ENCODE measurements around the gene ANKRD44. TPM values are rescaled to one million over a fixed set of nuclear protein-coding genes. Genes with fewer than 3 reads are reported as not detected.

Gene ANKRD44
- total RNA-seq, 4 donors from 2014 or later = 22.8 to 69.1 (median 37.5) TPM

DNA sequence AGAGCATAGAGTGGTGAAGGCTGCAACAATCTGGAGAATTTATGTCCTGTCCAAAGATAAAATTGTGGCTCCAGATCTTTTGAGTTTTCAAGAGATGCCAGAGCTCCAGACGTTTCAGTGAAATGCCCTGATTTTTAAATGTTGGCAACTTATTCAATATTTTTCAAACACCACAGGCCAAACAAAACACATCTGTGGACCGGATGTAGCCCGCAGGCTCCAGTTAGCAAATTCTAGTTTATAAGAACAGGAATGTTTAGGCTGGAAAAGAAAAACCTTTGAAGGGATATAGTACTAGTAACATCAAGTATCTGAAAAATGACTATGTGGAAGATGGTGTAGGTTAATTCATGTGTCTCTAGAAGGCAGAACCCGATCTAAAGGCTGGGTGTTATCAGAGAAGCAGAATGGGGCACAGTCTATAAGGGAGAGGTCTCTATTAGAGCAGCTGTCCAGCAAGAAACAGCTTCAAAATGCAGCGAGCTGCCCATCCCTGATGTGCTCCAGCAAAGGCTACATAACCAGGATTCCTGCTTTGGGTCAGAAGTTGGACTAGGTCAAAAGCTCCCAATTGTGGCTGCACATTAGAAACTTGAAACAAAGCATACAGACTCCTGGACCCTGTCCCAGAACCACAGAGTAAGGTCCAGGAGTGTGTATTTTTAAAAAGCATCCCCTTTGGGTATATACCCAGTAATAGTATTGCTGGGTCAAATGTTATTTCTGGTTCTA, 105.9 kb downstream of the ANKRD44 start:
- TF ChIP-seq, protein P1, sequence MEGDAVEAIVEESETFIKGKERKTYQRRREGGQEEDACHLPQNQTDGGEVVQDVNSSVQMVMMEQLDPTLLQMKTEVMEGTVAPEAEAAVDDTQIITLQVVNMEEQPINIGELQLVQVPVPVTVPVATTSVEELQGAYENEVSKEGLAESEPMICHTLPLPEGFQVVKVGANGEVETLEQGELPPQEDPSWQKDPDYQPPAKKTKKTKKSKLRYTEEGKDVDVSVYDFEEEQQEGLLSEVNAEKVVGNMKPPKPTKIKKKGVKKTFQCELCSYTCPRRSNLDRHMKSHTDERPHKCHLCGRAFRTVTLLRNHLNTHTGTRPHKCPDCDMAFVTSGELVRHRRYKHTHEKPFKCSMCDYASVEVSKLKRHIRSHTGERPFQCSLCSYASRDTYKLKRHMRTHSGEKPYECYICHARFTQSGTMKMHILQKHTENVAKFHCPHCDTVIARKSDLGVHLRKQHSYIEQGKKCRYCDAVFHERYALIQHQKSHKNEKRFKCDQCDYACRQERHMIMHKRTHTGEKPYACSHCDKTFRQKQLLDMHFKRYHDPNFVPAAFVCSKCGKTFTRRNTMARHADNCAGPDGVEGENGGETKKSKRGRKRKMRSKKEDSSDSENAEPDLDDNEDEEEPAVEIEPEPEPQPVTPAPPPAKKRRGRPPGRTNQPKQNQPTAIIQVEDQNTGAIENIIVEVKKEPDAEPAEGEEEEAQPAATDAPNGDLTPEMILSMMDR (IDR thresholded peaks at IDR 0.05; ENCODE audit: low read depth) = no peak

DNA sequence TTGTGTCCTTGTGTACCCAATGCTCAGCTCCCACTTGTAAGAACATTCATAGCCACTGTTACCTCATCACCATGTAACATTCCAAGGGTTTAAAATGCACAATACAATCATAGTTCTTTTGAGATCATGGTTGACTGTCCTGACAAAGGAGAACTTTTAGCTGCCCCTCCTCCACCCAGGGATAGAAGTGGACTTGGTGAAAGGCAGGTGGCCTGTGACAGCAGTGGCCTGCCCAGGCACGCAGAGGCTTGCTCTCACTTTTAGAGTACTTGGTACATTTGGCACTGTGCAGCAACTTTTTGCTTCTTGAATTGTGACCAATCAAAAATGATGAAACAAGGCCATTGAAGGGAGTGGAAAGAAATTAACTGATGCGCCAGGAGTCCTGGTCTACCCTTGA, 108.7 kb downstream of the ANKRD44 start:
- TF ChIP-seq, protein P1 (IDR thresholded peaks at IDR 0.05; ENCODE audit: low read depth) = no peak

DNA sequence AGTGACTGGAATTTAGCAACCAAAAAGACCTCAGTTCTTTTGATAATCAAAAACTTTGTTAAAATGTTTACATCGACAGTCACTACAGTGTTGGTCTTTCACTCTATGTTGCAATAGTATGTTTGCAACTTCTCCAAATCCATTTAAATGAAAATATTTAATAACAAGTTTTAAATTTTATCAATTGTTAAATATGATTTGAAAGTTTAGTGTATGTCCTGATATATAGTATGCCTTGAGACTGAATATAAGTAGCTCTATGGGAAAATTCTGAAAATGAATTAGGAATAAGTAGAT, 109.9 kb downstream of the ANKRD44 start:
- TF ChIP-seq, protein P1 (IDR thresholded peaks at IDR 0.05; ENCODE audit: low read depth) = no peak

DNA sequence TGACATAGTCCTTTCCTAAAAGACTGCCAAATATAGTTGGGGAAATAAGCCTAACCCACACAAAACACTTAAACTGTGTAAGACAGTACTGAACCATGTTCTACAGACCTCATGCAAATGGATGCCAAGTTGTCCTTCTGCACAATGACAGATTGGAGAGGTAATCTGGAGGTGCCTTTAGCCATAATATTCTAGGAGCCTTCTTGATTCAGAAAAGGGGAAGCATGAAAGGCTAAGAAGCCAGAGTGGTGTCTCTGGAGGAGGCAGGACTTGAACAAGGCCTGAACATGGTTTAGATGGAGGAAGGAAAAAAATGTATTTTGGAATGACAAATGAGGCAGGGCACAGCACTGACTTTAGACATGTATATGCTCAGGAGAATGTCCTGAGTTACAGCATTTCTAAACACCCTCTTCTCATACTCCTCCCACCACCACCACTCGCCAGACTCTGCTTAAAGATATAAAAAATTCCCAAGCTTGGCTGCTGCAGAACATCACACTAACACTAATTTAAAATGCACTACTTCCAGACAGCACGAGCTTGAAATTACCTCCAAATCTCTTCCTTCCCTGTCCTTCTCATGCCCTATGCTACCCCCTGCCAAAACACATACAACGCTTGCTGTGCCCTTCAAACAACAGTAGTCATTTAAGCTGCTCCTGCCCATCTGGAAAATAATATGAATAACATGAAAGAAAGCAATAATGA, 110.4 kb downstream of the ANKRD44 start:
- TF ChIP-seq, protein P1 (IDR thresholded peaks at IDR 0.05; ENCODE audit: low read depth) = no peak

DNA sequence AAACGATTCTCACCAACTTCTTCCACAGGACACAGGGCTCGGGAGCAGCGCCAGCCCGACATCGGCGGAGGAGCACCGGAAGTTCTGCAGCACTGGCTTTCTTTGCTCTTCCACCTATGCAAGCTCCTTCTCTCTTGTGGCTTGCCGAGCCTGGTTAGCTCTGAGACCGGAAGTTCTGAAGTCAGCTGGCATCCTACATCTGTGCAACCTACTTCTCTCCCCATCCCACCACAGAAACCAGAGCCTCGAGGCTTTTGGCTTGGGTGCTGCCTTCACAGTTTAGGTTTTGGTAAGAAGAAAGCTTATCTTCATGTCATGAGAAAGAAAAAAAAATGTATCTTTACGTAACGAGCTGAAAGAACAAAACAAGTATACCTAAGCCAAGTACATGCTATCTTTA, 111.7 kb downstream of the ANKRD44 start:
- TF ChIP-seq, protein P1 (IDR thresholded peaks at IDR 0.05; ENCODE audit: low read depth) = no peak

DNA sequence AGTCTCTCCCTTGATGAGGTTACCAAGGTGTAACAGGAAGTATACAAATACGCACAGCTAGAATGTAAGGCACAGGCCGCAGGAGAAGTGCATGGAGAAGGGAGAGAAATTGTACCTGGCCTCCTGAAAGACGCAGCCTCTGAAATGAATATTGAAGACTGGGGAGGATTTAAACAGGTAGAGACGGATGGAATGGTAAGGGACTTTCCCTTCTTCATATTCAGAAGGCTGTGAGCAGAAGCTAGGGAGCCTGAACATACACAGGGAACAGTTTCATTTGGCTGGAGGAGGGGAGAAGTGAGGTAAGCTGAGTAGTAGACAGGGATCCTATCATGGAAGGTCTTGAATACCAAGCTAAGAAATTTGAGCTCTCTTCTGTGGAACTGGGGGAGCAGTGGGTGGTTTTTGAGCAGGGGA, 112.7 kb downstream of the ANKRD44 start:
- TF ChIP-seq, protein P1 (IDR thresholded peaks at IDR 0.05; ENCODE audit: low read depth) = no peak

DNA sequence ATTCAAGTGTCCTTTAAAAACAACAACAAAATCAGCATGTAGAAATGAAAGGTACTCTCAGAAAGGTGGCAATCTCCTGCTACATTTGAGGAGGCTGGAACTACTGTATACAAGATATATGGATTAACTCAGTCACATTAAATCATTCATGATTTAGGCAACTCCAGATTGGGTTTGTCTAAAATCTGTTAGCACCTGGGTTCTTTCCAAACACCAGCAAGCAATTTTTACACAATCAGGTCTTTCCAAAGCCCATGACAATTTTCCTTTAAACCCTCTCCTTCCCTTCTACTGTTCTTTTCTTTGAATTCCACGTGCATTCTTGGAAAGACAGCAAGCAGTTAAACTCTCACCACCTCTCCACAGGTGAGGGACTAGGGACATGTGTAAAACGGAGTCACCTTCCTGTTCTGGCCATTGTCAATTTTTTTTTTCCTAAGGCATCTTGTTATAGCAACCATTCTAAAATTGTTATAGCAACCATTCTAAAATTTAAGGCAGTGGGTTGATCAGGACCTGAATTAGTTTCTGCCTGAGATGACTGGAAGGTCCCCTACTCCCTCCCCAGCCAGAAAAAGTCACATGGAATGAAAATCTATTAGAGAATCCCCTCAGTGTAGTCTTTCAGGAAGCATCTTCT, 113.9 kb downstream of the ANKRD44 start:
- TF ChIP-seq, protein P1 (IDR thresholded peaks at IDR 0.05; ENCODE audit: low read depth) = no peak
